ENCODE measurements around the gene NLGN1. TPM values are rescaled to one million over a fixed set of nuclear protein-coding genes. Genes with fewer than 3 reads are reported as not detected.

Gene NLGN1
- polyA plus RNA-seq, 2 of the 4 experiments (the other 2 are of a cell fraction), result not detected

DNA sequence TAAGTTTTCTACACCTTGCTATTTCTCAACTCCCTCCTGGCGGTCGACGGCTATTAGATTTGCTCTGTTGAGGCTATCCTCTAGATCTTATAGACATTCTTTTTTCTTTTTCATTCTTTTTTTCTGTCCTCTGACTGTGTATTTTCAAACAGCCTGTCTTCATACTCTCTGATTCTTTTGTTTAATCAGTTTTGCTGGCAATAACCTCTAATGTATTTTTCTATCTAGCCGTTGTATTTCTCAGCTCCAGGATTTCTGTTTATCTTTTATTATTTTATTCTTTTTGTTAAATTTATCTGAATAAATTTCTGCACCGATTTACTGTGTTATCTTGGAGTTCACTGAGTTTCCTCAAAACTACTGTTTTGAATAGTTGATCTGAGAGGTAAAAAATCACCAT, 31.5 kb downstream of the NLGN1 start:
- Histone ChIP-seq H3K4me2 (no peak overlapping the region), H3K9me3 (no peaks in the 10 kb centered on the region), H3K4me1 (no peaks in the 10 kb centered on the region), H3K4me3 (no peak overlapping the region), H3K27ac (no peak overlapping the region)
- ATAC-seq (no peak), FAIRE-seq (no peak), DNase-seq (ENCODE audit: low read depth in 1 of 2, low spot score in 1 of 2) (no peak)
- WGBS (ENCODE audit: missing lambda C conversion rate), result 25% methylated on average over 5 of the region's 5 CpGs
- no peak for TF ChIP-seq NFE2L2 (conservative IDR thresholded peaks at IDR 0.05; ENCODE audit: low read length)
- TF ChIP-seq RFX5 (IDR thresholded peaks at IDR 0.05), result no peak
- TF ChIP-seq RCOR1 (IDR thresholded peaks at IDR 0.05; ENCODE audit: low read depth, low read length), result no peak
- no peak for TF ChIP-seq HOXB13 (CRISPR knock-in tag; IDR thresholded peaks at IDR 0.05; ENCODE audit: low read depth)
- TF ChIP-seq ZC3H11A (IDR thresholded peaks at IDR 0.05), result no peak
- no peak for TF ChIP-seq TP53 (CRISPR knock-in tag; IDR thresholded peaks at IDR 0.05)
- TF ChIP-seq HOXB5 (CRISPR knock-in tag; IDR thresholded peaks at IDR 0.05), result no peak
- TF ChIP-seq, protein P1, sequence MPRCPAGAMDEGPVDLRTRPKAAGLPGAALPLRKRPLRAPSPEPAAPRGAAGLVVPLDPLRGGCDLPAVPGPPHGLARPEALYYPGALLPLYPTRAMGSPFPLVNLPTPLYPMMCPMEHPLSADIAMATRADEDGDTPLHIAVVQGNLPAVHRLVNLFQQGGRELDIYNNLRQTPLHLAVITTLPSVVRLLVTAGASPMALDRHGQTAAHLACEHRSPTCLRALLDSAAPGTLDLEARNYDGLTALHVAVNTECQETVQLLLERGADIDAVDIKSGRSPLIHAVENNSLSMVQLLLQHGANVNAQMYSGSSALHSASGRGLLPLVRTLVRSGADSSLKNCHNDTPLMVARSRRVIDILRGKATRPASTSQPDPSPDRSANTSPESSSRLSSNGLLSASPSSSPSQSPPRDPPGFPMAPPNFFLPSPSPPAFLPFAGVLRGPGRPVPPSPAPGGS (IDR thresholded peaks at IDR 0.05), result no peak
- TF ChIP-seq MAFK (IDR thresholded peaks at IDR 0.05; ENCODE audit: partially characterized antibody), result no peak
- no peak for TF ChIP-seq NR3C1 (IDR thresholded peaks at IDR 0.05)
- no peak for TF ChIP-seq JUN (IDR thresholded peaks at IDR 0.05)
- TF ChIP-seq SREBF2 (IDR thresholded peaks at IDR 0.05), result no peak
- TF ChIP-seq KDM1A (IDR thresholded peaks at IDR 0.05; ENCODE audit: low read depth), result no peak
- TF ChIP-seq ZSCAN20 (CRISPR knock-in tag; IDR thresholded peaks at IDR 0.05), result no peak
- ChIA-PET CTCF (no interaction called here), POLR2A (no interaction called here)

DNA sequence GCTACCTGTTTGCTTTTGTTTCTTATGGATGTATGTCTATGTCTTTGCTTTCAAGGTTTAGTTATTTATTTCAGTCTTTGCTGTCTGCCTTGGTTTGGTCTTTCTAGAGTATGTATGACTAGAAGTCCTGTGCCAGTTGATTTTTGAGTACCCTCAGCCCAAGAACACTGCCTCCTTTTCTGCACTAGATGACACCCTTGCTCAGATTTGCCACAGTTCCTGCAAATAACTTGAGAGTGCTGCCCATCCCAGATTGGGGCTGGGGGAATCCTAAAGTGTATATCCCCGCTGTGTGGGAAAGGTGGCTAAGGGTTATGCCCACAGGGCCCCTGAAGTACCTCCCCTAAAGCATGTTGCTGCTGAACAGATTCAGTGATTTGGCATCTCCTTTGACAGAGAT, 32.0 kb downstream of the NLGN1 start:
- Histone ChIP-seq H3K4me3 (no peak overlapping the region), H3K9me3 (no peaks in the 10 kb centered on the region), H3K4me2 (no peak overlapping the region), H3K27ac (no peak overlapping the region), H3K4me1 (no peaks in the 10 kb centered on the region)
- POLR2A ChIA-PET, result no interaction called here
- 0% methylated on average over 1 of the region's 1 CpG for WGBS (ENCODE audit: missing lambda C conversion rate)
- TF ChIP-seq JUNB (IDR thresholded peaks at IDR 0.05) (no peak), HEYL (CRISPR knock-in tag; IDR thresholded peaks at IDR 0.05) (no peak), POLR2AphosphoS2 (conservative IDR thresholded peaks at IDR 0.05; ENCODE audit: low read length) (no peak), ZNF302 (CRISPR knock-in tag; IDR thresholded peaks at IDR 0.05) (no peak), ZSCAN20 (CRISPR knock-in tag; IDR thresholded peaks at IDR 0.05) (no peak), JUN (IDR thresholded peaks at IDR 0.05) (no peak), CBX8 (IDR thresholded peaks at IDR 0.05) (no peak)
- TF ChIP-seq, protein P2, sequence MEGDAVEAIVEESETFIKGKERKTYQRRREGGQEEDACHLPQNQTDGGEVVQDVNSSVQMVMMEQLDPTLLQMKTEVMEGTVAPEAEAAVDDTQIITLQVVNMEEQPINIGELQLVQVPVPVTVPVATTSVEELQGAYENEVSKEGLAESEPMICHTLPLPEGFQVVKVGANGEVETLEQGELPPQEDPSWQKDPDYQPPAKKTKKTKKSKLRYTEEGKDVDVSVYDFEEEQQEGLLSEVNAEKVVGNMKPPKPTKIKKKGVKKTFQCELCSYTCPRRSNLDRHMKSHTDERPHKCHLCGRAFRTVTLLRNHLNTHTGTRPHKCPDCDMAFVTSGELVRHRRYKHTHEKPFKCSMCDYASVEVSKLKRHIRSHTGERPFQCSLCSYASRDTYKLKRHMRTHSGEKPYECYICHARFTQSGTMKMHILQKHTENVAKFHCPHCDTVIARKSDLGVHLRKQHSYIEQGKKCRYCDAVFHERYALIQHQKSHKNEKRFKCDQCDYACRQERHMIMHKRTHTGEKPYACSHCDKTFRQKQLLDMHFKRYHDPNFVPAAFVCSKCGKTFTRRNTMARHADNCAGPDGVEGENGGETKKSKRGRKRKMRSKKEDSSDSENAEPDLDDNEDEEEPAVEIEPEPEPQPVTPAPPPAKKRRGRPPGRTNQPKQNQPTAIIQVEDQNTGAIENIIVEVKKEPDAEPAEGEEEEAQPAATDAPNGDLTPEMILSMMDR (IDR thresholded peaks at IDR 0.05), result no peak
- no peak for DNase-seq (ENCODE audit: low read depth in 1 of 2, low spot score in 1 of 2)
- ATAC-seq, result no peak
- CTCF ChIA-PET, result no interaction called here
- no peak for FAIRE-seq

DNA sequence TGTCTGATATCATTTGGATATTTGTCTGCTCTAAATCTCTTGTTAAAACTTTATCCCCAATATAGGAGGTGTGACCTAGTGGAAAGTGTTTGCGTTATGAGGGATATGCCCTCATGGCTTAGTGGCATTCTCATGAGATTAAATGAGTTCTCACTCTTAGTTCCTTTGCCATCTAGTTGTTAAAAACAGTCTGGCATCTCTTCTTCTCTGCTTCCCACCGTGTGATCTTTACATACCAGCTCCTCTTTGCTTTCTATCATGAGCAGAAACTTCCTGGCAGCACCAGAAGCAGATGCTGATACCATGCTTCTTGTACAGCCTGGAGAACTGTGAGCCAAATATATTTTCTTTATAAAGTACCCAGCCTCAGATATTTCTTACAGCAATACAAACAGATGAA, 33.0 kb downstream of the NLGN1 start:
- FAIRE-seq (no peak), DNase-seq (ENCODE audit: low read depth in 1 of 2, low spot score in 1 of 2) (no peak), ATAC-seq (no peak)
- 7% methylated on average over 2 of the region's 2 CpGs for WGBS (ENCODE audit: missing lambda C conversion rate)
- POLR2A ChIA-PET, result no interaction called here
- Histone ChIP-seq H3K4me3 (no peak overlapping the region), H3K4me2 (no peak overlapping the region), H3K27ac (no peak overlapping the region), H3K9me3 (no peaks in the 10 kb centered on the region), H3K4me1 (no peaks in the 10 kb centered on the region)
- CTCF ChIA-PET, result no interaction called here
- TF ChIP-seq, protein P3, sequence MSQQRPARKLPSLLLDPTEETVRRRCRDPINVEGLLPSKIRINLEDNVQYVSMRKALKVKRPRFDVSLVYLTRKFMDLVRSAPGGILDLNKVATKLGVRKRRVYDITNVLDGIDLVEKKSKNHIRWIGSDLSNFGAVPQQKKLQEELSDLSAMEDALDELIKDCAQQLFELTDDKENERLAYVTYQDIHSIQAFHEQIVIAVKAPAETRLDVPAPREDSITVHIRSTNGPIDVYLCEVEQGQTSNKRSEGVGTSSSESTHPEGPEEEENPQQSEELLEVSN (IDR thresholded peaks at IDR 0.05; ENCODE audit: borderline replicate concordance, low read depth), result no peak
- TF ChIP-seq PHF8 (IDR thresholded peaks at IDR 0.05; ENCODE audit: borderline replicate concordance, low read depth) (no peak), POLR2AphosphoS2 (conservative IDR thresholded peaks at IDR 0.05; ENCODE audit: low read length) (no peak), RCOR1 (IDR thresholded peaks at IDR 0.05; ENCODE audit: low read depth, low read length) (no peak), TP53 (CRISPR knock-in tag; IDR thresholded peaks at IDR 0.05) (no peak), MYC (IDR thresholded peaks at IDR 0.05; ENCODE audit: borderline replicate concordance, low read length) (no peak), CHD2 (IDR thresholded peaks at IDR 0.05; ENCODE audit: low read length, partially characterized antibody) (no peak), CBX8 (IDR thresholded peaks at IDR 0.05) (no peak), KDM5A (IDR thresholded peaks at IDR 0.05) (no peak), FOXS1 (CRISPR knock-in tag; IDR thresholded peaks at IDR 0.05) (no peak), FOSL2 (IDR thresholded peaks at IDR 0.05) (no peak), FOSL2 (CRISPR knock-in tag; IDR thresholded peaks at IDR 0.05) (no peak), POLR2A (IDR thresholded peaks at IDR 0.05; ENCODE audit: low read length) (no peak)
- TF ChIP-seq, protein P4, sequence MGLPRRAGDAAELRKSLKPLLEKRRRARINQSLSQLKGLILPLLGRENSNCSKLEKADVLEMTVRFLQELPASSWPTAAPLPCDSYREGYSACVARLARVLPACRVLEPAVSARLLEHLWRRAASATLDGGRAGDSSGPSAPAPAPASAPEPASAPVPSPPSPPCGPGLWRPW (IDR thresholded peaks at IDR 0.05), result no peak
- TF ChIP-seq, protein P5, sequence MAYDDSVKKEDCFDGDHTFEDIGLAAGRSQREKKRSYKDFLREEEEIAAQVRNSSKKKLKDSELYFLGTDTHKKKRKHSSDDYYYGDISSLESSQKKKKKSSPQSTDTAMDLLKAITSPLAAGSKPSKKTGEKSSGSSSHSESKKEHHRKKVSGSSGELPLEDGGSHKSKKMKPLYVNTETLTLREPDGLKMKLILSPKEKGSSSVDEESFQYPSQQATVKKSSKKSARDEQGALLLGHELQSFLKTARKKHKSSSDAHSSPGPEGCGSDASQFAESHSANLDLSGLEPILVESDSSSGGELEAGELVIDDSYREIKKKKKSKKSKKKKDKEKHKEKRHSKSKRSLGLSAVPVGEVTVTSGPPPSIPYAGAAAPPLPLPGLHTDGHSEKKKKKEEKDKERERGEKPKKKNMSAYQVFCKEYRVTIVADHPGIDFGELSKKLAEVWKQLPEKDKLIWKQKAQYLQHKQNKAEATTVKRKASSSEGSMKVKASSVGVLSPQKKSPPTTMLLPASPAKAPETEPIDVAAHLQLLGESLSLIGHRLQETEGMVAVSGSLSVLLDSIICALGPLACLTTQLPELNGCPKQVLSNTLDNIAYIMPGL (CRISPR knock-in tag; IDR thresholded peaks at IDR 0.05; ENCODE audit: borderline replicate concordance), result no peak
- TF ChIP-seq, protein P6, sequence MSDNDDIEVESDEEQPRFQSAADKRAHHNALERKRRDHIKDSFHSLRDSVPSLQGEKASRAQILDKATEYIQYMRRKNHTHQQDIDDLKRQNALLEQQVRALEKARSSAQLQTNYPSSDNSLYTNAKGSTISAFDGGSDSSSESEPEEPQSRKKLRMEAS (IDR thresholded peaks at IDR 0.05), result no peak
